Cardiac fibroblast (primary cell): ENCODE measurements around the gene PPARA.
A peak's percentile ranks its signal among the peaks of the same experiment; 100 is the strongest.

Source experiments
- DNase-seq, 2 donors: peaks; one replicate each; pipeline versions ENCODE4 v3.0.0 to v3.0.0-alpha.2; 2010; ENCODE audit warnings: low read depth in 2 of 2
- H3K4me3 ChIP-seq, 2 donors: replicated peaks in 1 of 2; 1 replicate in 1 of 2; 2 replicates in 1 of 2; pipeline ENCODE4 v1.5.1; 2011; ENCODE audit warnings: low read depth in 2 of 2, low read length in 2 of 2, mild to moderate bottlenecking in 2 of 2, moderate library complexity in 1 of 2
- CTCF ChIP-seq: IDR thresholded peaks from one replicate; pipeline ENCODE4 v1.5.1; 2011; ENCODE audit warnings: low read depth, mild to moderate bottlenecking, low read length, inconsistent platforms

The PPARA gene

GRCh38 chr22:46224044-46224897 is 73.9 kb downstream of the PPARA start:
- no peak overlapping the region for H3K4me3 ChIP-seq
- TF ChIP-seq CTCF, result no peak
- no peak for DNase-seq

- TF ChIP-seq CTCF, result no peak
- DNase-seq, result no peak
- no peak overlapping the region for H3K4me3 ChIP-seq
Observed at GRCh38 chr22:46224898-46225290, 74.6 kb downstream of the PPARA start.

GRCh38 chr22:46225631-46226030 is 75.3 kb downstream of the PPARA start:
- no peak for DNase-seq
- no peak overlapping the region for H3K4me3 ChIP-seq
- no peak for TF ChIP-seq CTCF

GRCh38 chr22:46226577-46226976 is 76.3 kb downstream of the PPARA start:
- no peak for DNase-seq
- TF ChIP-seq CTCF, result no peak
- no peak overlapping the region for H3K4me3 ChIP-seq

GRCh38 chr22:46229701-46230100 is 79.4 kb downstream of the PPARA start:
- DNase-seq, result peak; percentile 54 to 55
- no peak for TF ChIP-seq CTCF
- no peak overlapping the region for H3K4me3 ChIP-seq

- no peak overlapping the region for H3K4me3 ChIP-seq
- TF ChIP-seq CTCF, result no peak
Observed at GRCh38 chr22:46230262-46230901, 80.1 kb downstream of the PPARA start.

More at GRCh38 chr22:46230262-46230901, 80.1 kb downstream of the PPARA start:
- no peak for DNase-seq
